ENCODE results near the gene ST6GALNAC2.

DNA sequence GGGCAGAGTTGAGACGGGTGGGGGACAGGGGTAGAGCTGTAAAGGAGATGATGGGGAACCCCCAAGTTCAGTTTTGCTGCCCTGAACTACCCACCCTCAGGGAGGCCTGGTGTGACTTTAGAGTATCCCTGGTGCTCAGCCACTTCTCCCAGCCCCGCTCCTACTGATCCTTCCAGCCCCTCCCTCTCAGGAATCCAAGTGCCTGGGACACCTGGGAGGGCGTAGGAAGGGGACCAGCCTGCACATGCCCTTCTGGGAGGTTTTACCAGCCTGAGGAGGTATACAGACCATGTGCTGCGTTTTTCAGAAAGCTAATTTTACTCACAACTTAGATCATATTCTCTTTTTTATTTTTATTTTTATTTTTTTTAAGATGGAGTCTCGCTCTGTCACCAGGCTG, 4.1 kb downstream of the ST6GALNAC2 start:
- TF ChIP-seq, protein P1, sequence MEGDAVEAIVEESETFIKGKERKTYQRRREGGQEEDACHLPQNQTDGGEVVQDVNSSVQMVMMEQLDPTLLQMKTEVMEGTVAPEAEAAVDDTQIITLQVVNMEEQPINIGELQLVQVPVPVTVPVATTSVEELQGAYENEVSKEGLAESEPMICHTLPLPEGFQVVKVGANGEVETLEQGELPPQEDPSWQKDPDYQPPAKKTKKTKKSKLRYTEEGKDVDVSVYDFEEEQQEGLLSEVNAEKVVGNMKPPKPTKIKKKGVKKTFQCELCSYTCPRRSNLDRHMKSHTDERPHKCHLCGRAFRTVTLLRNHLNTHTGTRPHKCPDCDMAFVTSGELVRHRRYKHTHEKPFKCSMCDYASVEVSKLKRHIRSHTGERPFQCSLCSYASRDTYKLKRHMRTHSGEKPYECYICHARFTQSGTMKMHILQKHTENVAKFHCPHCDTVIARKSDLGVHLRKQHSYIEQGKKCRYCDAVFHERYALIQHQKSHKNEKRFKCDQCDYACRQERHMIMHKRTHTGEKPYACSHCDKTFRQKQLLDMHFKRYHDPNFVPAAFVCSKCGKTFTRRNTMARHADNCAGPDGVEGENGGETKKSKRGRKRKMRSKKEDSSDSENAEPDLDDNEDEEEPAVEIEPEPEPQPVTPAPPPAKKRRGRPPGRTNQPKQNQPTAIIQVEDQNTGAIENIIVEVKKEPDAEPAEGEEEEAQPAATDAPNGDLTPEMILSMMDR (IDR thresholded peaks at IDR 0.05): no peak
- TF ChIP-seq POLR2A (IDR thresholded peaks at IDR 0.05): no peak
